CD8-positive, alpha-beta memory T cell (primary cell): ENCODE results near the gene BRME1. TPM values are rescaled to one million over a fixed set of nuclear protein-coding genes. Genes with fewer than 3 reads are reported as not detected.

Experiments used
- CTCF ChIA-PET: fragments of 350-600 bp; sonication (Branson Sonifier 250); formaldehyde crosslinking; loops from one replicate; lab custom pipeline; 2021; ENCODE audit warnings: antibody characterized with exemption; lab: Charles Lee
- POLR2A ChIA-PET: fragments of 350-600 bp; sonication (Branson Sonifier 250); formaldehyde crosslinking; loops from one replicate; lab custom pipeline; 2021; ENCODE audit warnings: antibody characterized with exemption; lab: Charles Lee
- DNase-seq, 5 donors: peaks; one replicate each; pipeline versions ENCODE4 v3.0.0 to v3.0.0-alpha.2; 2020 to 2022; ENCODE audit warnings: mixed read lengths in 1 of 5
- H3K27ac ChIP-seq: one replicate; pipeline ENCODE4 v1.7.0; 2013; ENCODE audit warnings: low read depth, mild to moderate bottlenecking, low read length, moderate library complexity
- H3K27me3 ChIP-seq: 2 replicates; pipeline ENCODE4 v1.7.0; 2013; ENCODE audit warnings: low read length, mild to moderate bottlenecking; ENCODE audit not compliant: insufficient read depth, poor library complexity, severe bottlenecking
- H3K36me3 ChIP-seq: 2 replicates; pipeline ENCODE4 v1.7.0; 2013; ENCODE audit warnings: mild to moderate bottlenecking, low read length, moderate library complexity; ENCODE audit not compliant: insufficient read depth
- H3K4me1 ChIP-seq: 2 replicates; pipeline ENCODE4 v1.7.0; 2013; ENCODE audit warnings: mild to moderate bottlenecking, low read length, moderate library complexity; ENCODE audit not compliant: insufficient read depth
- H3K4me3 ChIP-seq: 2 replicates; pipeline ENCODE4 v1.7.0; 2013; ENCODE audit warnings: mild to moderate bottlenecking, low read length
- H3K9me3 ChIP-seq: 2 replicates; pipeline ENCODE4 v1.7.0; 2013; ENCODE audit warnings: mild to moderate bottlenecking, low read length
- H3K27ac Mint-ChIP-seq, 8 donors: one replicate each; pipeline ENCODE4 v1.8.0; 2020 to 2021; ENCODE audit warnings: mixed read lengths in 8 of 8, mild to moderate bottlenecking in 6 of 8, inconsistent platforms in 3 of 8, moderate library complexity in 3 of 8
- H3K27me3 Mint-ChIP-seq, 2 donors: one replicate each; pipeline ENCODE4 v1.8.0; 2020 to 2021; ENCODE audit warnings: mixed read lengths in 2 of 2, mild to moderate bottlenecking in 1 of 2, moderate library complexity in 1 of 2
- H3K36me3 Mint-ChIP-seq, 3 donors: one replicate each; pipeline ENCODE4 v1.8.0; 2020 to 2021; ENCODE audit warnings: mixed read lengths in 3 of 3, inconsistent platforms in 1 of 3, mild to moderate bottlenecking in 1 of 3
- H3K4me1 Mint-ChIP-seq, 3 donors: one replicate each; pipeline ENCODE4 v1.8.0; 2020 to 2021; ENCODE audit warnings: mixed read lengths in 3 of 3, inconsistent platforms in 1 of 3, mild to moderate bottlenecking in 1 of 3
- H3K4me3 Mint-ChIP-seq, 7 donors: one replicate each; pipeline ENCODE4 v1.8.0; 2020 to 2021; ENCODE audit warnings: mixed read lengths in 7 of 7, mild to moderate bottlenecking in 6 of 7, moderate library complexity in 4 of 7, inconsistent platforms in 2 of 7
- H3K9me3 Mint-ChIP-seq, 5 donors: one replicate each; pipeline ENCODE4 v1.8.0; 2020 to 2022; ENCODE audit warnings: mixed read lengths in 5 of 5, mild to moderate bottlenecking in 3 of 5, moderate library complexity in 2 of 5, inconsistent platforms in 1 of 5
- polyA plus RNA-seq: library from polyadenylated mRNA; unstranded; fragments of 300-500 nt; fragmentation: Illumina TruSeq; gene quantifications from one replicate; pipeline ENCODE4 v1.2.3, GENCODE V29; 2021
- total RNA-seq, 2 experiments: library from RNA; stranded (reverse); gene quantifications; one replicate each; pipeline ENCODE4 v1.2.3, GENCODE V29; 2021

BRME1 gene
- 1 to 10 TPM; 6.8 to 8.2 TPM for total RNA-seq
- 3.5 TPM for polyA plus RNA-seq

DNA sequence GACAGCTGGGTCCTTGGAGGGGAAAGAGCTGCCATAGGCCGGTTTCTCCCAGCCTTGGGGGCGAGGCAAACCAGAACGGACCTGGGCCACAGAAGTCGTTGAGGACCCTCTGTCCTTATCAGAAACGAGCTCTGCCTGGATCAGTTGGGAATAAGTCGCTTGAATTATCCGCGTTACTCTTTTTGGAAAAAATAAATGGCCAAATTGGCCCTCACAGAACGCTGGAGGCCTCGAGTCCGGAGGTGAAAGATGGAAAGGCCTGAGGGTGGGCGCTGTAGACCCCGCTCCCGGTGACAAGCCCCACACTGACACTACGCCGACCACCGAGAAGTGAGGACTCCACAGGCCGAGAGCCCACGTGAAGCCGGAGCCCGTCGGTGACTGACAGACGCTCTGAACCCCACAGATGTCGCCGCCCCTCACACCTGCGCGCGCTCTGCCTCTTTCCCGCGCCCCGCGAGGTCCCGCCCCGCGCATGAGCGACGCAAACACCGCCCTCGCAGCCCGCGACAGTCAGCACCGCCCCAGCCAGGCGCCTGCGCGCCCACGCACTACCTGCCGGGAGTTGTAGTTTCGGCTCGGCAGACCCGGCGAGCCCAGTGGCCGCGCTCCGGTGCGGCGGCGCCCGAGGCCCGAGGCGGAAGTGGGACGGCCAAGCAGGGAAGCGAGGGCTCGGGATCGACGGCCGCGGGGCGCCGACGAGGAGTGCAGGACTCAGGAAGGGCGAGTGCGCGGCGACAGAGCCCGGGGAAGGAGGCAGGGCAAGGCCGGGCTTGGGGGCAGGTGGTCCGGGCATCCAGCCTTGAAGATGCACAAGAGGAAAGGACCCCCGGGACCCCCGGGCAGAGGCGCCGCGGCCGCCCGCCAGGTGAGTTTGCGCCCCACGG lies at the start of gene BRME1, which contains the start of gene CC2D1A:
Gene BRME1, minus strand, starts transcription at position 484 of the 887 bp plus-strand sequence. CDS start 1,225 bp downstream, outside the sequence.
Gene CC2D1A, plus strand, starts transcription at position 568 of the 887 bp plus-strand sequence. Its CDS starts 241 bp downstream, at position 809.
- peak within 1 kb of the TSS; percentile 72 for H3K27ac ChIP-seq
- peak; percentile 89 to 95 (median 92) for DNase-seq
- ChIA-PET POLR2A (interaction anchor here (0.7 to 1.1 kb wide), 3 partner anchors 126 to 914 kb away, joined by 3 to 4 read pairs (median 3); partner anchors contain the start of genes ASF1B and IL27RA), CTCF (interaction anchor here (0.7 to 1.6 kb wide), 2 partner anchors 20 to 126 kb away, joined by 3 read pairs; partner anchors contain the start of gene IL27RA)
- Mint-ChIP-seq H3K4me3 (peak within 1 kb of the TSS; percentile 84 to 90 (median 87)), H3K27ac (peak within 1 kb of the TSS; percentile 61 to 94 (median 90)), H3K27me3 (no peaks in the 10 kb centered on the region), H3K36me3 (peaks cover 0 to 15% (median 1%) of the 10 kb centered on the region in 3 donors), H3K9me3 (no peaks in the 10 kb centered on the region), H3K4me1 (peaks cover 11 to 27% (median 11%) of the 10 kb centered on the region in 3 donors)
- H3K4me3 ChIP-seq = peak within 1 kb of the TSS; percentile 62
- no peaks in the 10 kb centered on the region for H3K9me3 ChIP-seq
- no peaks in the 10 kb centered on the region for H3K27me3 ChIP-seq
- H3K4me1 ChIP-seq = peaks cover 11% of the 10 kb centered on the region
- H3K36me3 ChIP-seq = no peaks in the 10 kb centered on the region

DNA sequence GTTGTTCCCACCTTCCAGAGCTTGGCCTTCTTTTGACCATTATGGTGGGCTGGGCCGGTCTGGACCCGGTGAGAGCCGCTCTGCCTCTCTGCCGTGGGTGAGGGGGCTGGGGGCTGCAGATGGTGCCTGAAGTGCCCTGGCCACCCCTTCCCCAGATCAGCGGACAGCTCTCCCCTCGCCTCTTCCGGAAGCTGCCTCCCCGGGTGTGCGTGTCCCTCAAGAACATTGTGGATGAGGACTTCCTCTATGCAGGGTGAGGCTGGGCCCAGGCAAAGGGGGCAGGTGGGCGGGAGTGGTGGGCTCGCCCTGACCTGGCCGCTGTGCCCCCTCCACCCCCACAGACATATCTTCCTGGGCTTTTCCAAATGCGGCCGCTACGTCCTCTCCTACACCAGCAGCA lies 48.3 kb upstream of the BRME1 start:
- Histone ChIP-seq H3K36me3 (peaks cover 31% of the 10 kb centered on the region), H3K27ac (no peak overlapping the region), H3K4me1 (peaks cover 16% of the 10 kb centered on the region), H3K4me3 (no peak overlapping the region), H3K27me3 (no peaks in the 10 kb centered on the region), H3K9me3 (no peaks in the 10 kb centered on the region)
- Mint-ChIP-seq H3K4me3 (peak overlapping the region; percentile 80 to 100 (median 85)), H3K9me3 (no peaks in the 10 kb centered on the region), H3K27me3 (no peaks in the 10 kb centered on the region), H3K27ac (peak overlapping the region in 5 of 8 donors; percentile 17 to 88 (median 57)), H3K36me3 (peaks cover 0 to 51% (median 0%) of the 10 kb centered on the region in 3 donors), H3K4me1 (peaks cover 18 to 35% (median 22%) of the 10 kb centered on the region in 3 donors)
- no peak for DNase-seq
- CTCF ChIA-PET = interaction anchor here (0.9 kb wide), 1 partner anchor 94 kb away, joined by 3 read pairs; no protein-coding TSS in a partner anchor
- POLR2A ChIA-PET = no interaction called here

- CTCF ChIA-PET = interaction anchor here (1.3 to 1.6 kb wide), 5 partner anchors 51 to 184 kb away, joined by 4 to 6 read pairs (median 5); partner anchors contain the start of gene ASF1B
- H3K9me3 Mint-ChIP-seq = no peaks in the 10 kb centered on the region
- H3K4me3 ChIP-seq = peak overlapping the region; percentile 84
Measured at GRCh38 chr19:13952931-13953531, 47.1 kb upstream of the BRME1 start.

GRCh38 chr19:13952154-13952930 lies 46.4 kb upstream of the BRME1 start, which contains the start of gene DCAF15:
TSS of gene DCAF15 (plus strand) at chr19:13952509. CDS start at chr19:13952513, 4 bp downstream.
- ChIA-PET POLR2A (interaction anchor here (0.6 to 1.5 kb wide), 5 partner anchors 35 to 79 kb away, joined by 3 to 7 read pairs (median 4); partner anchors contain the start of genes IL27RA and RFX1), CTCF (interaction anchor here (1.2 to 1.6 kb wide), 6 partner anchors 42 to 184 kb away, joined by 3 to 6 read pairs (median 4); partner anchors contain the start of gene ASF1B)
- H3K9me3 ChIP-seq = no peaks in the 10 kb centered on the region
- peak within 1 kb of the TSS; percentile 84 to 100 (median 92) for H3K4me3 Mint-ChIP-seq
- H3K36me3 ChIP-seq = peaks cover 22% of the 10 kb centered on the region
- peak within 1 kb of the TSS; percentile 85 for H3K27ac ChIP-seq
- no peaks in the 10 kb centered on the region for H3K9me3 Mint-ChIP-seq
- DNase-seq = peak; percentile 98 to 99 (median 99)
- H3K27me3 Mint-ChIP-seq = no peaks in the 10 kb centered on the region
- peaks cover 18 to 30% (median 22%) of the 10 kb centered on the region in 3 donors for H3K4me1 Mint-ChIP-seq
- H3K4me1 ChIP-seq = peaks cover 16% of the 10 kb centered on the region
- H3K4me3 ChIP-seq = peak within 1 kb of the TSS; percentile 84
- peaks cover 0 to 33% (median 0%) of the 10 kb centered on the region in 3 donors for H3K36me3 Mint-ChIP-seq
- no peaks in the 10 kb centered on the region for H3K27me3 ChIP-seq
- H3K27ac Mint-ChIP-seq = peak within 1 kb of the TSS; percentile 92 to 98 (median 94)

More at GRCh38 chr19:13952931-13953531, 47.1 kb upstream of the BRME1 start:
- H3K27ac Mint-ChIP-seq = peak overlapping the region; percentile 67 to 91 (median 80)
- peak overlapping the region; percentile 85 for H3K27ac ChIP-seq
- peaks cover 23% of the 10 kb centered on the region for H3K36me3 ChIP-seq
- peaks cover 0 to 40% (median 0%) of the 10 kb centered on the region in 3 donors for H3K36me3 Mint-ChIP-seq
- no peaks in the 10 kb centered on the region for H3K9me3 ChIP-seq
- POLR2A ChIA-PET = interaction anchor here (0.6 to 1.5 kb wide), 5 partner anchors 34 to 79 kb away, joined by 3 to 7 read pairs (median 4); partner anchors contain the start of genes IL27RA and RFX1
- no peaks in the 10 kb centered on the region for H3K27me3 Mint-ChIP-seq
- H3K27me3 ChIP-seq = no peaks in the 10 kb centered on the region
- H3K4me1 ChIP-seq = peaks cover 16% of the 10 kb centered on the region
- H3K4me3 Mint-ChIP-seq = peak overlapping the region; percentile 79 to 100 (median 85)
- peaks cover 18 to 30% (median 22%) of the 10 kb centered on the region in 3 donors for H3K4me1 Mint-ChIP-seq
- no peak for DNase-seq

DNA sequence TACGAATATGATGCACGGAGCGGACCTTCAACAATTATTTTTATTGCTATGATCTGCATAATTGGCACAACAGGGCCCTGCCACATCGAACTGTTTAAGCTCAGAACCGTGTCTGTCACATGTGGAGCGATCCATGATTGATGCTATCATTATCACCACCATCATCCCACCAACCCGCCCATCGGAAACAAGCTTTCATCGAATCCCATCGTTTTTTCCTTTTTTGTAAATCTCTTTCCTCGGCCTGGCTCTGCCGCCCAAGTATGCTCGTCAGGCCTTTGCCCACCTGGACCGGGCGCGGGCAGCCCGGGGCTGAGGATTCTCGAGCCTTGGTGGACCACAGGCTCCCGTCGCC lies 45.9 kb upstream of the BRME1 start:
- Histone ChIP-seq H3K4me3 (peak overlapping the region; percentile 47), H3K9me3 (no peaks in the 10 kb centered on the region), H3K27me3 (no peaks in the 10 kb centered on the region), H3K27ac (peak overlapping the region; percentile 85), H3K36me3 (peaks cover 16% of the 10 kb centered on the region), H3K4me1 (peaks cover 16% of the 10 kb centered on the region)
- ChIA-PET CTCF (interaction anchor here (1.2 to 1.6 kb wide), 2 partner anchors 41 to 117 kb away, joined by 3 to 4 read pairs; no protein-coding TSS in a partner anchor), POLR2A (interaction anchor here (0.6 to 1.5 kb wide), 4 partner anchors 52 to 115 kb away, joined by 3 to 7 read pairs (median 5); partner anchors contain the start of genes IL27RA and RFX1)
- Mint-ChIP-seq H3K4me3 (peak overlapping the region; percentile 82 to 100 (median 92)), H3K4me1 (peaks cover 18 to 27% (median 22%) of the 10 kb centered on the region in 3 donors), H3K36me3 (peaks cover 0 to 28% (median 0%) of the 10 kb centered on the region in 3 donors), H3K27ac (peak overlapping the region; percentile 87 to 97 (median 94)), H3K9me3 (no peaks in the 10 kb centered on the region), H3K27me3 (no peaks in the 10 kb centered on the region)
- no peak for DNase-seq

- Histone ChIP-seq H3K9me3 (no peaks in the 10 kb centered on the region), H3K27ac (no peak overlapping the region), H3K27me3 (no peaks in the 10 kb centered on the region), H3K4me1 (peaks cover 16% of the 10 kb centered on the region), H3K36me3 (peaks cover 9% of the 10 kb centered on the region), H3K4me3 (no peak overlapping the region)
- H3K36me3 Mint-ChIP-seq = peaks cover 0 to 21% (median 0%) of the 10 kb centered on the region in 3 donors
- H3K9me3 Mint-ChIP-seq = no peaks in the 10 kb centered on the region
- POLR2A ChIA-PET = interaction anchor here (0.6 kb wide), 1 partner anchor 114 kb away, joined by 5 read pairs; no protein-coding TSS in a partner anchor
- H3K27me3 Mint-ChIP-seq = no peaks in the 10 kb centered on the region
- H3K4me3 Mint-ChIP-seq = peak overlapping the region in 1 of 7 donors; percentile 73
- H3K4me1 Mint-ChIP-seq = peaks cover 18 to 27% (median 22%) of the 10 kb centered on the region in 3 donors
- CTCF ChIA-PET = interaction anchor here (1.2 to 1.6 kb wide), 2 partner anchors 41 to 118 kb away, joined by 3 to 4 read pairs; no protein-coding TSS in a partner anchor
- peak overlapping the region in 2 of 8 donors; percentile 24 to 92 for H3K27ac Mint-ChIP-seq
- no peak for DNase-seq
Measured at GRCh38 chr19:13951043-13951442, 45.1 kb upstream of the BRME1 start.
